ENCODE data around the gene TSHZ2. TPM values are rescaled to one million over a fixed set of nuclear protein-coding genes. Genes with fewer than 3 reads are reported as not detected.

The TSHZ2 gene
- total and polyA plus RNA-seq, 2 of the 4 experiments (the other 2 are of a cell fraction) = under 0.01 to 0.02 TPM

GRCh38 chr20:52959125-52959524 lies 13.0 kb upstream of the TSHZ2 start:
- no peak overlapping the region for H3K23ac ChIP-seq (ENCODE audit: low read depth, low read length)
- no peak for DNase-seq
- no peak overlapping the region for H3K27ac ChIP-seq (ENCODE audit: insufficient read depth, low read length)
- H4K91ac ChIP-seq (ENCODE audit: insufficient read depth, low read depth, low read length) = no peak overlapping the region
- no peak overlapping the region for H2BK15ac ChIP-seq (ENCODE audit: low read depth, low read length)
- no peak overlapping the region for H4K5ac ChIP-seq (ENCODE audit: low read depth, low read length)
- H2AFZ ChIP-seq (replicated peaks; ENCODE audit: low read length, poor library complexity) = no peak overlapping the region
- no TSS peak for BruUV-seq (replicated peaks)
- ChIA-PET POLR2A (ENCODE audit: unreplicated experiment) (no interaction called here), CTCF (no interaction called here)
- WGBS, 2 experiments (ENCODE audit: extremely low coverage in 2 of 2, insufficient read length in 1 of 2) = 27% methylated on average over 2 of the region's 5 CpGs; no CpG with 5 or more reads in 1 of the 2 experiments
- H3K4me3 ChIP-seq (ENCODE audit: insufficient read depth, low read depth, low read length) = no peak overlapping the region
- no peaks in the 10 kb centered on the region for H3K27me3 ChIP-seq (ENCODE audit: control insufficient read depth, insufficient read depth, low read length)
- no peak overlapping the region for H2BK120ac ChIP-seq (ENCODE audit: low read depth, low read length)
- H2BK5ac ChIP-seq (ENCODE audit: low read depth, low read length, poor library complexity, severe bottlenecking) = no peak overlapping the region
- TF ChIP-seq CEBPB (IDR thresholded peaks at IDR 0.05; ENCODE audit: low read depth, low read length) (no peak), RCOR1 (IDR thresholded peaks at IDR 0.05; ENCODE audit: insufficient replicate concordance, low read length) (no peak), ELK1 (IDR thresholded peaks at IDR 0.05; ENCODE audit: borderline replicate concordance, low read depth, low read length) (no peak), CTCF (conservative IDR thresholded peaks at IDR 0.05; ENCODE audit: low read depth, low read length) (no peak), MAZ (IDR thresholded peaks at IDR 0.05; ENCODE audit: borderline replicate concordance, low read depth, low read length) (no peak), RAD21 (IDR thresholded peaks at IDR 0.05; ENCODE audit: low read length) (no peak)
- no peak for ATAC-seq (ENCODE audit: low read depth)
- in situ Hi-C loops (cut with MboI; ENCODE audit: low sequenced_read_pairs) = no loop called here
- no peaks in the 10 kb centered on the region for H3K4me1 ChIP-seq (ENCODE audit: control insufficient read depth, insufficient read depth, low read length)
- no peak overlapping the region for H2AK9ac ChIP-seq (replicated peaks; ENCODE audit: low read depth, low read length, poor library complexity)
- H4K20me1 ChIP-seq (ENCODE audit: insufficient read depth, low read length) = no peaks in the 10 kb centered on the region
- H3K9me3 ChIP-seq (ENCODE audit: control insufficient read depth, insufficient read depth, low read length) = peaks cover 1% of the 10 kb centered on the region; the same call in 1 of the 2 replicates
- H2AK5ac ChIP-seq (ENCODE audit: low read depth, low read length) = no peak overlapping the region
- H3K56ac ChIP-seq (ENCODE audit: extremely low read depth, insufficient read depth, low read length) = no peak overlapping the region
- H2BK20ac ChIP-seq (ENCODE audit: low read depth, low read length) = no peak overlapping the region
- dilution Hi-C loops (cut with HindIII; ENCODE audit: low sequenced_read_pairs, unreplicated experiment) = no loop called here
- H3K4ac ChIP-seq (ENCODE audit: low read depth, low read length) = no peak overlapping the region
- no peak overlapping the region for H3K9ac ChIP-seq (ENCODE audit: low read depth, low read length)
- no peak overlapping the region for H3K14ac ChIP-seq (replicated peaks; ENCODE audit: low read depth, low read length)
- H3K4me2 ChIP-seq (ENCODE audit: low read depth, low read length) = no peak overlapping the region
- H4K8ac ChIP-seq (ENCODE audit: low read depth in 2 of 2, low read length in 2 of 2) = no peak overlapping the region
- intact Hi-C loops (cut with micrococcal nuclease) = no loop called here
- H3K9me1 ChIP-seq (ENCODE audit: insufficient read depth, low read length) = no peaks in the 10 kb centered on the region
- H3K36me3 ChIP-seq (ENCODE audit: control insufficient read depth, insufficient read depth, low read length) = no peaks in the 10 kb centered on the region
- no peak overlapping the region for H3K18ac ChIP-seq (ENCODE audit: low read depth, low read length)
- H3K79me1 ChIP-seq (ENCODE audit: low read depth in 1 of 2, low read length in 2 of 2) = no peaks in the 10 kb centered on the region

All from IMR-90 (cell line).